HepG2 (cell line): ENCODE data around the gene PHACTR1. TPM values are rescaled to one million over a fixed set of nuclear protein-coding genes. Genes with fewer than 3 reads are reported as not detected.

ENCODE experiments used
- ATAC-seq: fragments of 200-7000 bp; cut with Tn5 transposase; 3 replicates; pipeline ENCODE4 v1.9.1; 2020; ENCODE audit warnings: mild to moderate bottlenecking, moderate library complexity
- BruUV-seq: library from RNA; stranded (reverse); fragments of 400-500 nt; replicated peaks from 2 replicates; lab custom pipeline; 2021; lab: Mats Ljungman, UMichigan
- CTCF ChIA-PET: fragments of 300-600 bp; formaldehyde crosslinking; extraction: SDS; loops from one replicate; lab custom pipeline; 2021; ENCODE audit warnings: low total read pairs, inconsistent platforms, low intra/inter-chr PET ratio; lab: Yijun Ruan, JAX
- POLR2A ChIA-PET: fragments of 350-600 bp; sonication (Branson Sonifier 250); formaldehyde crosslinking; loops from one replicate; lab custom pipeline; 2020; ENCODE audit warnings: antibody characterized with exemption, inconsistent platforms; lab: Yijun Ruan, JAX
- DNase-seq: peaks from one replicate; pipeline ENCODE4 v3.0.0-alpha.2; 2015; ENCODE audit warnings: low spot score
- FAIRE-seq: peaks from 3 replicates; lab custom pipeline; 2011; peaks lifted over from hg19 to GRCh38; lab: Jason Lieb, UNC
- H2AFZ ChIP-seq: one replicate; pipeline ENCODE4 v1.6.1; 2011; ENCODE audit warnings: low read length, inconsistent platforms
- H3K27ac ChIP-seq: fragments of 300-600 bp; 3 replicates; pipeline ENCODE4 v1.8.0; 2011; ENCODE audit warnings: mixed run types, mild to moderate bottlenecking, mixed read lengths, low read length, inconsistent platforms; ENCODE audit not compliant: insufficient read depth; ENCODE audit errors: extremely low read length
- H3K27me3 ChIP-seq, 2 experiments: fragments of 200-600 bp in 1 of 2; 2 replicates in 1 of 2; 3 replicates in 1 of 2; pipeline versions ENCODE4 v1.6.0 to v1.8.0; 2011; ENCODE audit warnings: low read length in 2 of 2, mild to moderate bottlenecking in 2 of 2, moderate library complexity in 2 of 2, inconsistent platforms in 1 of 2; ENCODE audit not compliant: insufficient read depth in 2 of 2, control insufficient read depth in 1 of 2
- H3K36me3 ChIP-seq, 2 experiments: fragments of 200-600 bp in 1 of 2; replicated peaks in 1 of 2; 2 replicates in 1 of 2; 3 replicates in 1 of 2; pipeline versions ENCODE4 v1.5.1 to v1.8.0; 2011; ENCODE audit warnings: low read length in 2 of 2, inconsistent platforms in 1 of 2; ENCODE audit not compliant: insufficient read depth in 2 of 2, control insufficient read depth in 1 of 2
- H3K4me1 ChIP-seq: 2 replicates; pipeline ENCODE4 v1.5.1; 2012; ENCODE audit warnings: low read length, inconsistent platforms; ENCODE audit not compliant: insufficient read depth
- H3K4me2 ChIP-seq: 2 replicates; pipeline ENCODE4 v1.6.0; 2011; ENCODE audit warnings: low read depth, low read length, inconsistent platforms
- H3K4me3 ChIP-seq, 3 experiments: fragments of 200-600 bp in 1 of 3; sonication (generic), shearing (Covaris generic) in 1 of 3; replicated peaks in 1 of 3; 2 replicates each; pipeline ENCODE4 v1.5.1; 2011 to 2016; ENCODE audit warnings: low read length in 3 of 3, inconsistent platforms in 2 of 3, low read depth in 2 of 3, mild to moderate bottlenecking in 2 of 3, control low read depth in 1 of 3, mixed read lengths in 1 of 3; ENCODE audit not compliant: insufficient read depth in 1 of 3
- H3K79me2 ChIP-seq: one replicate; pipeline ENCODE4 v1.6.1; 2011; ENCODE audit warnings: low read length, inconsistent platforms; ENCODE audit not compliant: insufficient read depth
- H3K9ac ChIP-seq: 2 replicates; pipeline ENCODE4 v1.6.0; 2011; ENCODE audit warnings: mild to moderate bottlenecking, low read depth, low read length, inconsistent platforms; ENCODE audit not compliant: insufficient read depth
- H3K9me3 ChIP-seq: 2 replicates; pipeline ENCODE4 v1.5.1; 2012; ENCODE audit warnings: mild to moderate bottlenecking, low read length
- H4K20me1 ChIP-seq: 2 replicates; pipeline ENCODE4 v1.6.0; 2011; ENCODE audit warnings: inconsistent platforms, mild to moderate bottlenecking, low read length, moderate library complexity; ENCODE audit not compliant: insufficient read depth
- CBX2 ChIP-seq, 2 experiments: fragments of 200-600 bp in 1 of 2; sonication (generic); formaldehyde crosslinking in 1 of 2; IDR thresholded peaks; 2 replicates each; pipeline versions ENCODE4 v1.7.0 to v1.8.1; 2018 to 2022; ENCODE audit warnings: low read depth in 2 of 2, low read length in 1 of 2, mild to moderate bottlenecking in 1 of 2, missing genetic modification reagents in 1 of 2
- CREM ChIP-seq, 2 experiments: sonication (generic) in 1 of 2; formaldehyde crosslinking in 1 of 2; IDR thresholded peaks; 2 replicates each; pipeline versions ENCODE4 v1.4.0 to v1.6.1; 2016 to 2020; ENCODE audit warnings: antibody characterized with exemption in 1 of 2, mild to moderate bottlenecking in 1 of 2, missing genetic modification reagents in 1 of 2
- HDAC1 ChIP-seq: sonication (generic); formaldehyde crosslinking; IDR thresholded peaks from 2 replicates; pipeline ENCODE4 v1.5.1; 2020; ENCODE audit warnings: mild to moderate bottlenecking, missing genetic modification reagents
- NCOA2 ChIP-seq: sonication (generic); formaldehyde crosslinking; IDR thresholded peaks from 2 replicates; pipeline ENCODE4 v1.8.0; 2022; ENCODE audit warnings: inconsistent platforms
- PAF1 ChIP-seq: IDR thresholded peaks from 2 replicates; pipeline ENCODE4 v1.6.1; 2016; ENCODE audit warnings: missing genetic modification reagents, missing compliant biosample characterization
- SOX5 ChIP-seq: IDR thresholded peaks from 2 replicates; pipeline ENCODE4 v1.6.1; 2016; ENCODE audit warnings: borderline replicate concordance
- SOX6 ChIP-seq, 2 experiments: fragments of 450-650 bp in 1 of 2; sonication (generic) in 1 of 2; formaldehyde crosslinking in 1 of 2; IDR thresholded peaks; 2 replicates each; pipeline versions ENCODE4 v1.4.0 to v1.6.1; 2017 to 2020; ENCODE audit warnings: antibody characterized with exemption in 1 of 2, mild to moderate bottlenecking in 1 of 2, missing genetic modification reagents in 1 of 2
- SP5 ChIP-seq: IDR thresholded peaks from 2 replicates; pipeline ENCODE4 v1.6.1; 2016; ENCODE audit warnings: low read depth, borderline replicate concordance
- TEAD3 ChIP-seq: optimal IDR thresholded peaks from 2 replicates; pipeline ENCODE3; 2016; ENCODE audit warnings: borderline replicate concordance
- ZBTB8A ChIP-seq: sonication (generic); formaldehyde crosslinking; IDR thresholded peaks from 2 replicates; pipeline ENCODE4 v1.4.0; 2020; ENCODE audit warnings: mild to moderate bottlenecking, low read depth, missing genetic modification reagents, borderline replicate concordance
- WGBS: methylation state at CpG from one replicate; pipeline ENCODE4 v1.1.6; 2017; ENCODE audit warnings: low lambda C conversion rate; 5-methylcytosine and 5-hydroxymethylcytosine counted together
- in situ Hi-C: cut with HindIII; loops from 2 replicates; pipeline ENCODE4 v1.10.0; 2017; ENCODE audit warnings: low pct_unique_long_range_greater_than_20kb; ENCODE audit not compliant: extremely low pct_ligation_motif_present
- intact Hi-C: fragments of 100-400 bp; cut with micrococcal nuclease; formaldehyde crosslinking; loops from one replicate; pipeline ENCODE4 v1.10.0; 2022; ENCODE audit not compliant: unreplicated experiment
- polyA plus RNA-seq, 8 experiments: library from polyadenylated mRNA; depleted of rRNA in 3 of 8; stranded (reverse) in 7 of 8; unstranded in 1 of 8; fragments of >200 nt; fragmentation: Illumina TruSeq in 4 of 8; extraction: Trizol in 4 of 8; gene quantifications; 2 replicates each; pipeline versions ENCODE4 v1.2.1 to v1.2.3, GENCODE V29; 2011 to 2016; ENCODE audit warnings: low read depth in 4 of 8, missing spikeins in 1 of 8, mixed read lengths in 1 of 8; ENCODE audit not compliant: insufficient read depth in 1 of 8
- total RNA-seq, 5 experiments: library from RNA; depleted of rRNA; stranded (reverse); fragments of >200 nt; fragmentation: Illumina TruSeq; extraction: Trizol; gene quantifications; 2 replicates each; pipeline ENCODE4 v1.2.3, GENCODE V29; 2016; ENCODE audit warnings: low read depth in 1 of 5
- TF ChIP-seq, protein P1 (sequence below): sonication (generic); formaldehyde crosslinking; IDR thresholded peaks from 2 replicates; pipeline ENCODE4 v1.5.1; 2020; ENCODE audit warnings: missing genetic modification reagents, mild to moderate bottlenecking, borderline replicate concordance
- TF ChIP-seq, protein P2 (sequence below): IDR thresholded peaks from 2 replicates; pipeline ENCODE4 v1.4.0; 2020; ENCODE audit warnings: mild to moderate bottlenecking, missing genetic modification reagents
- TF ChIP-seq, protein P3 (sequence below): sonication (generic); formaldehyde crosslinking; IDR thresholded peaks from 2 replicates; pipeline ENCODE4 v1.4.0; 2020; ENCODE audit warnings: missing genetic modification reagents

Gene PHACTR1
- total and polyA plus RNA-seq, 2 of the 13 experiments (the other 11 are each of a cell fraction or from before 2014, with no cell fraction given) = 0.09 TPM; not detected in 1

DNA sequence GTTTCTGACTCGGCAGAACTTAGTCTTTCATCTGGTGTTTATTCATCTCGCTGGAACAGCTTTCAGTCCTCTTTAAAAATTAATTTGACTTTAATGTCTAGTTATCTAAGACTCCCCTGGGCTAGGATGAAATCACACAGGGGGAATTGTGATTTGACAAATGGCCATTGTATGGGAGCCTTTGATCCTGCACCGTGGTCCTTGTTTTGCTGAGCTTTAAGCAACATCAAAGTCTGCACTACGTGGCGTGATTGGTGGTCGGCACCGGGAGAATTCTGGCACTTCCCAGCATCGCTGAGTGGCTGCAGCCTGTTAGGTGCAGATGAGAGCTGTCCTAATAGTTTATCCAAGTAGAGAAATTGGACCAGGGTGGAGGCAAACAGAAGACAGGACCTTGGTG lies 464.8 kb downstream of the PHACTR1 start:
- intact Hi-C loops (no loop called here), in situ Hi-C loops (loop anchor here (25.0 kb wide), 1 partner anchor 356 kb away; no protein-coding TSS in a partner anchor)
- Histone ChIP-seq H3K36me3 (no peaks in the 10 kb centered on the region), H3K4me1 (peaks cover 21% of the 10 kb centered on the region), H3K9ac (no peak overlapping the region), H2AFZ (no peak overlapping the region), H3K27ac (no peak overlapping the region), H3K4me2 (peak overlapping the region; percentile 57), H3K9me3 (no peaks in the 10 kb centered on the region), H4K20me1 (no peaks in the 10 kb centered on the region), H3K27me3 (peaks cover 2 to 21% of the 10 kb centered on the region in 2 experiments; a peak in 3 of 5 replicates), H3K4me3 (no peak overlapping the region), H3K79me2 (no peaks in the 10 kb centered on the region)
- ATAC-seq = peak; percentile 70; the same call in 2 of the 3 replicates
- 2% methylated on average over 8 of the region's 8 CpGs for WGBS
- ChIA-PET POLR2A (no interaction called here), CTCF (no interaction called here)
- FAIRE-seq = no peak
- DNase-seq = peak; percentile 73
- no TSS peak for BruUV-seq
- TF ChIP-seq PAF1 (CRISPR knock-in tag) = no peak
- TF ChIP-seq, protein P1, sequence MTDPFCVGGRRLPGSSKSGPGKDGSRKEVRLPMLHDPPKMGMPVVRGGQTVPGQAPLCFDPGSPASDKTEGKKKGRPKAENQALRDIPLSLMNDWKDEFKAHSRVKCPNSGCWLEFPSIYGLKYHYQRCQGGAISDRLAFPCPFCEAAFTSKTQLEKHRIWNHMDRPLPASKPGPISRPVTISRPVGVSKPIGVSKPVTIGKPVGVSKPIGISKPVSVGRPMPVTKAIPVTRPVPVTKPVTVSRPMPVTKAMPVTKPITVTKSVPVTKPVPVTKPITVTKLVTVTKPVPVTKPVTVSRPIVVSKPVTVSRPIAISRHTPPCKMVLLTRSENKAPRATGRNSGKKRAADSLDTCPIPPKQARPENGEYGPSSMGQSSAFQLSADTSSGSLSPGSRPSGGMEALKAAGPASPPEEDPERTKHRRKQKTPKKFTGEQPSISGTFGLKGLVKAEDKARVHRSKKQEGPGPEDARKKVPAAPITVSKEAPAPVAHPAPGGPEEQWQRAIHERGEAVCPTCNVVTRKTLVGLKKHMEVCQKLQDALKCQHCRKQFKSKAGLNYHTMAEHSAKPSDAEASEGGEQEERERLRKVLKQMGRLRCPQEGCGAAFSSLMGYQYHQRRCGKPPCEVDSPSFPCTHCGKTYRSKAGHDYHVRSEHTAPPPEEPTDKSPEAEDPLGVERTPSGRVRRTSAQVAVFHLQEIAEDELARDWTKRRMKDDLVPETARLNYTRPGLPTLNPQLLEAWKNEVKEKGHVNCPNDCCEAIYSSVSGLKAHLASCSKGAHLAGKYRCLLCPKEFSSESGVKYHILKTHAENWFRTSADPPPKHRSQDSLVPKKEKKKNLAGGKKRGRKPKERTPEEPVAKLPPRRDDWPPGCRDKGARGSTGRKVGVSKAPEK (CRISPR knock-in tag) = no peak
- TF ChIP-seq SOX6 (IDR thresholded peaks at IDR 0.05) = no peak
- TF ChIP-seq SOX6 (CRISPR knock-in tag; IDR thresholded peaks at IDR 0.05) = peak; percentile 60
- no peak for TF ChIP-seq SP5
- peak; percentile 46 for TF ChIP-seq TEAD3 (CRISPR knock-in tag)
- TF ChIP-seq, protein P2, sequence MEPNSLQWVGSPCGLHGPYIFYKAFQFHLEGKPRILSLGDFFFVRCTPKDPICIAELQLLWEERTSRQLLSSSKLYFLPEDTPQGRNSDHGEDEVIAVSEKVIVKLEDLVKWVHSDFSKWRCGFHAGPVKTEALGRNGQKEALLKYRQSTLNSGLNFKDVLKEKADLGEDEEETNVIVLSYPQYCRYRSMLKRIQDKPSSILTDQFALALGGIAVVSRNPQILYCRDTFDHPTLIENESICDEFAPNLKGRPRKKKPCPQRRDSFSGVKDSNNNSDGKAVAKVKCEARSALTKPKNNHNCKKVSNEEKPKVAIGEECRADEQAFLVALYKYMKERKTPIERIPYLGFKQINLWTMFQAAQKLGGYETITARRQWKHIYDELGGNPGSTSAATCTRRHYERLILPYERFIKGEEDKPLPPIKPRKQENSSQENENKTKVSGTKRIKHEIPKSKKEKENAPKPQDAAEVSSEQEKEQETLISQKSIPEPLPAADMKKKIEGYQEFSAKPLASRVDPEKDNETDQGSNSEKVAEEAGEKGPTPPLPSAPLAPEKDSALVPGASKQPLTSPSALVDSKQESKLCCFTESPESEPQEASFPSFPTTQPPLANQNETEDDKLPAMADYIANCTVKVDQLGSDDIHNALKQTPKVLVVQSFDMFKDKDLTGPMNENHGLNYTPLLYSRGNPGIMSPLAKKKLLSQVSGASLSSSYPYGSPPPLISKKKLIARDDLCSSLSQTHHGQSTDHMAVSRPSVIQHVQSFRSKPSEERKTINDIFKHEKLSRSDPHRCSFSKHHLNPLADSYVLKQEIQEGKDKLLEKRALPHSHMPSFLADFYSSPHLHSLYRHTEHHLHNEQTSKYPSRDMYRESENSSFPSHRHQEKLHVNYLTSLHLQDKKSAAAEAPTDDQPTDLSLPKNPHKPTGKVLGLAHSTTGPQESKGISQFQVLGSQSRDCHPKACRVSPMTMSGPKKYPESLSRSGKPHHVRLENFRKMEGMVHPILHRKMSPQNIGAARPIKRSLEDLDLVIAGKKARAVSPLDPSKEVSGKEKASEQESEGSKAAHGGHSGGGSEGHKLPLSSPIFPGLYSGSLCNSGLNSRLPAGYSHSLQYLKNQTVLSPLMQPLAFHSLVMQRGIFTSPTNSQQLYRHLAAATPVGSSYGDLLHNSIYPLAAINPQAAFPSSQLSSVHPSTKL (CRISPR knock-in tag) = peak; percentile 49; the same call in 1 of the 2 replicates
- 0 out of 2 replicates have a peak, but pooled peaks have one; percentile 29 for TF ChIP-seq CREM (IDR thresholded peaks at IDR 0.05)
- TF ChIP-seq CREM (CRISPR knock-in tag; IDR thresholded peaks at IDR 0.05) = no peak
- TF ChIP-seq SOX5 (CRISPR knock-in tag) = peak; percentile 76; the same call in 1 of the 2 replicates
- TF ChIP-seq NCOA2 (CRISPR knock-in tag) = 0 out of 2 replicates have a peak, but pooled peaks have one; percentile 43
- TF ChIP-seq ZBTB8A (CRISPR knock-in tag) = no peak
- no peak for TF ChIP-seq CBX2 (IDR thresholded peaks at IDR 0.05; ENCODE audit: low read depth, low read length)
- TF ChIP-seq CBX2 (CRISPR knock-in tag; IDR thresholded peaks at IDR 0.05; ENCODE audit: low read depth) = no peak
- TF ChIP-seq HDAC1 (CRISPR knock-in tag) = 0 out of 2 replicates have a peak, but pooled peaks have one; percentile 20
- TF ChIP-seq, protein P3, sequence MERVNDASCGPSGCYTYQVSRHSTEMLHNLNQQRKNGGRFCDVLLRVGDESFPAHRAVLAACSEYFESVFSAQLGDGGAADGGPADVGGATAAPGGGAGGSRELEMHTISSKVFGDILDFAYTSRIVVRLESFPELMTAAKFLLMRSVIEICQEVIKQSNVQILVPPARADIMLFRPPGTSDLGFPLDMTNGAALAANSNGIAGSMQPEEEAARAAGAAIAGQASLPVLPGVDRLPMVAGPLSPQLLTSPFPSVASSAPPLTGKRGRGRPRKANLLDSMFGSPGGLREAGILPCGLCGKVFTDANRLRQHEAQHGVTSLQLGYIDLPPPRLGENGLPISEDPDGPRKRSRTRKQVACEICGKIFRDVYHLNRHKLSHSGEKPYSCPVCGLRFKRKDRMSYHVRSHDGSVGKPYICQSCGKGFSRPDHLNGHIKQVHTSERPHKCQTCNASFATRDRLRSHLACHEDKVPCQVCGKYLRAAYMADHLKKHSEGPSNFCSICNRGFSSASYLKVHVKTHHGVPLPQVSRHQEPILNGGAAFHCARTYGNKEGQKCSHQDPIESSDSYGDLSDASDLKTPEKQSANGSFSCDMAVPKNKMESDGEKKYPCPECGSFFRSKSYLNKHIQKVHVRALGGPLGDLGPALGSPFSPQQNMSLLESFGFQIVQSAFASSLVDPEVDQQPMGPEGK (CRISPR knock-in tag) = 0 out of 2 replicates have a peak, but pooled peaks have one; percentile 9
